ENCODE measurements around the gene RGS9BP. TPM values are rescaled to one million over a fixed set of nuclear protein-coding genes. Genes with fewer than 3 reads are reported as not detected.
A peak's percentile ranks its signal among the peaks of the same experiment; 100 is the strongest.

RGS9BP gene
- total RNA-seq, 5 donors from 2014 or later (not counting 1 experiment from before 2014, with no cell fraction given) = 0.18 to 0.82 (median 0.51) TPM

- Histone ChIP-seq H3K9me3 (no peaks in the 10 kb centered on the region), H3K27ac (ENCODE audit: low read length) (no peak overlapping the region), H3K4me3 (ENCODE audit: control insufficient read depth in 1 of 2, extremely low read depth in 1 of 2, low read length in 1 of 2) (no peak overlapping the region), H3K4me1 (ENCODE audit: control insufficient read depth in 1 of 2, extremely low read depth in 1 of 2, insufficient read depth in 2 of 2, low read length in 2 of 2) (peaks cover 0 to 6% of the 10 kb centered on the region in 2 experiments), H3K36me3 (ENCODE audit: control insufficient read depth in 2 of 2, extremely low read depth in 1 of 2, insufficient read depth in 1 of 2, low read length in 1 of 2) (peaks cover 3 to 26% of the 10 kb centered on the region in 2 donors), H3K27me3 (replicated peaks in 1 of 2; ENCODE audit: control insufficient read depth in 2 of 2, extremely low read depth in 1 of 2, insufficient read depth in 2 of 2, low read length in 1 of 2) (no peaks in the 10 kb centered on the region)
- Mint-ChIP-seq H3K4me1 (peaks cover 9 to 17% (median 10%) of the 10 kb centered on the region in 3 donors), H3K4me3 (no peak overlapping the region), H3K36me3 (peaks cover 13% of the 10 kb centered on the region), H3K27me3 (no peaks in the 10 kb centered on the region), H3K9me3 (no peaks in the 10 kb centered on the region), H3K27ac (no peak overlapping the region)
- ATAC-seq (replicated peaks in 1 of 4) (no peak), DNase-seq (no peak)
- 86% methylated on average over 10 of the region's 10 CpGs for WGBS (ENCODE audit: insufficient coverage)
- ChIA-PET POLR2A (no interaction called here), CTCF (no interaction called here)
Measured at GRCh38 chr19:32658527-32658926, 17.1 kb upstream of the RGS9BP start.

GRCh38 chr19:32661318-32661717, 14.3 kb upstream of the RGS9BP start:
- ChIA-PET POLR2A (no interaction called here), CTCF (no interaction called here)
- WGBS (ENCODE audit: insufficient coverage) = no CpG with 5 or more reads among the region's 7 CpGs
- H3K9me3 Mint-ChIP-seq = no peaks in the 10 kb centered on the region
- no peak for DNase-seq
- Histone ChIP-seq H3K27ac (ENCODE audit: low read length) (no peak overlapping the region), H3K27me3 (replicated peaks in 1 of 2; ENCODE audit: control insufficient read depth in 2 of 2, extremely low read depth in 1 of 2, insufficient read depth in 2 of 2, low read length in 1 of 2) (no peaks in the 10 kb centered on the region), H3K9me3 (no peaks in the 10 kb centered on the region), H3K36me3 (ENCODE audit: control insufficient read depth in 2 of 2, extremely low read depth in 1 of 2, insufficient read depth in 1 of 2, low read length in 1 of 2) (peaks cover 3 to 17% of the 10 kb centered on the region in 2 donors), H3K4me1 (ENCODE audit: control insufficient read depth in 1 of 2, extremely low read depth in 1 of 2, insufficient read depth in 2 of 2, low read length in 2 of 2) (peaks cover 0 to 6% of the 10 kb centered on the region in 2 experiments), H3K4me3 (ENCODE audit: control insufficient read depth in 1 of 2, extremely low read depth in 1 of 2, low read length in 1 of 2) (no peak overlapping the region)
- peaks cover 8% of the 10 kb centered on the region for H3K36me3 Mint-ChIP-seq
- no peak for ATAC-seq (replicated peaks in 1 of 4)
- no peak overlapping the region for H3K27ac Mint-ChIP-seq
- no peak overlapping the region for H3K4me3 Mint-ChIP-seq
- H3K27me3 Mint-ChIP-seq = no peaks in the 10 kb centered on the region
- peaks cover 11 to 17% (median 12%) of the 10 kb centered on the region in 3 donors for H3K4me1 Mint-ChIP-seq

GRCh38 chr19:32662186-32662585, 13.5 kb upstream of the RGS9BP start:
- no CpG with 5 or more reads among the region's 3 CpGs for WGBS (ENCODE audit: insufficient coverage)
- CTCF ChIA-PET = no interaction called here
- Mint-ChIP-seq H3K36me3 (peaks cover 5% of the 10 kb centered on the region), H3K4me3 (no peak overlapping the region), H3K27ac (no peak overlapping the region), H3K9me3 (no peaks in the 10 kb centered on the region), H3K27me3 (no peaks in the 10 kb centered on the region), H3K4me1 (peaks cover 11 to 17% (median 12%) of the 10 kb centered on the region in 3 donors)
- Histone ChIP-seq H3K9me3 (no peaks in the 10 kb centered on the region), H3K27me3 (replicated peaks in 1 of 2; ENCODE audit: control insufficient read depth in 2 of 2, extremely low read depth in 1 of 2, insufficient read depth in 2 of 2, low read length in 1 of 2) (no peaks in the 10 kb centered on the region), H3K27ac (ENCODE audit: low read length) (no peak overlapping the region), H3K4me3 (ENCODE audit: control insufficient read depth in 1 of 2, extremely low read depth in 1 of 2, low read length in 1 of 2) (no peak overlapping the region), H3K4me1 (ENCODE audit: control insufficient read depth in 1 of 2, extremely low read depth in 1 of 2, insufficient read depth in 2 of 2, low read length in 2 of 2) (peaks cover 0 to 6% of the 10 kb centered on the region in 2 experiments), H3K36me3 (ENCODE audit: control insufficient read depth in 2 of 2, extremely low read depth in 1 of 2, insufficient read depth in 1 of 2, low read length in 1 of 2) (peaks cover 3 to 21% of the 10 kb centered on the region in 2 donors)
- POLR2A ChIA-PET = no interaction called here
- ATAC-seq (replicated peaks in 1 of 4) (no peak), DNase-seq (no peak)

- ChIA-PET POLR2A (no interaction called here), CTCF (no interaction called here)
- no peak overlapping the region for H3K4me3 ChIP-seq (ENCODE audit: control insufficient read depth in 1 of 2, extremely low read depth in 1 of 2, low read length in 1 of 2)
- no CpG with 5 or more reads among the region's 6 CpGs for WGBS (ENCODE audit: insufficient coverage)
- H3K4me3 Mint-ChIP-seq = no peak overlapping the region
- no peaks in the 10 kb centered on the region for H3K27me3 ChIP-seq (replicated peaks in 1 of 2; ENCODE audit: control insufficient read depth in 2 of 2, extremely low read depth in 1 of 2, insufficient read depth in 2 of 2, low read length in 1 of 2)
- no peaks in the 10 kb centered on the region for H3K9me3 Mint-ChIP-seq
- H3K4me1 ChIP-seq (ENCODE audit: control insufficient read depth in 1 of 2, extremely low read depth in 1 of 2, insufficient read depth in 2 of 2, low read length in 2 of 2) = peaks cover 3 to 17% of the 10 kb centered on the region in 2 experiments
- no peaks in the 10 kb centered on the region for H3K9me3 ChIP-seq
- H3K4me1 Mint-ChIP-seq = peaks cover 28 to 33% (median 30%) of the 10 kb centered on the region in 3 donors
- no peak overlapping the region for H3K27ac Mint-ChIP-seq
- DNase-seq (no peak), ATAC-seq (replicated peaks in 1 of 4) (no peak)
- no peaks in the 10 kb centered on the region for H3K27me3 Mint-ChIP-seq
- peaks cover 8% of the 10 kb centered on the region for H3K36me3 Mint-ChIP-seq
- no peak overlapping the region for H3K27ac ChIP-seq (ENCODE audit: low read length)
- peaks cover 3 to 13% of the 10 kb centered on the region in 2 donors for H3K36me3 ChIP-seq (ENCODE audit: control insufficient read depth in 2 of 2, extremely low read depth in 1 of 2, insufficient read depth in 1 of 2, low read length in 1 of 2)
Measured at GRCh38 chr19:32666084-32666483, 9.6 kb upstream of the RGS9BP start.

GRCh38 chr19:32669310-32669709, 6.3 kb upstream of the RGS9BP start:
- peak overlapping the region in 1 of 2 donors; percentile 16 for H3K27ac Mint-ChIP-seq
- 89% methylated on average over 3 of the region's 3 CpGs for WGBS (ENCODE audit: insufficient coverage)
- Histone ChIP-seq H3K27me3 (replicated peaks in 1 of 2; ENCODE audit: control insufficient read depth in 2 of 2, extremely low read depth in 1 of 2, insufficient read depth in 2 of 2, low read length in 1 of 2) (no peaks in the 10 kb centered on the region), H3K27ac (ENCODE audit: low read length) (no peak overlapping the region), H3K9me3 (no peaks in the 10 kb centered on the region), H3K4me1 (ENCODE audit: control insufficient read depth in 1 of 2, extremely low read depth in 1 of 2, insufficient read depth in 2 of 2, low read length in 2 of 2) (peaks cover 8 to 34% of the 10 kb centered on the region in 2 experiments), H3K4me3 (ENCODE audit: control insufficient read depth in 1 of 2, extremely low read depth in 1 of 2, low read length in 1 of 2) (no peak overlapping the region), H3K36me3 (ENCODE audit: control insufficient read depth in 2 of 2, extremely low read depth in 1 of 2, insufficient read depth in 1 of 2, low read length in 1 of 2) (peaks cover 3 to 13% of the 10 kb centered on the region in 2 donors)
- H3K27me3 Mint-ChIP-seq = no peaks in the 10 kb centered on the region
- H3K4me3 Mint-ChIP-seq = peak overlapping the region in 1 of 3 donors; percentile 8
- POLR2A ChIA-PET = interaction anchor here in 1 of 2 donors (0.6 kb wide), 1 partner anchor 544 kb away, joined by 3 read pairs; no protein-coding TSS in a partner anchor
- peaks cover 51 to 56% (median 52%) of the 10 kb centered on the region in 3 donors for H3K4me1 Mint-ChIP-seq
- DNase-seq (no peak), ATAC-seq (replicated peaks in 1 of 4) (no peak)
- H3K9me3 Mint-ChIP-seq = no peaks in the 10 kb centered on the region
- CTCF ChIA-PET = no interaction called here
- H3K36me3 Mint-ChIP-seq = peaks cover 8% of the 10 kb centered on the region

- peaks cover 3% of the 10 kb centered on the region for H3K36me3 Mint-ChIP-seq
- peaks cover 0 to 2% of the 10 kb centered on the region in 2 donors for H3K27me3 Mint-ChIP-seq
- Histone ChIP-seq H3K4me1 (ENCODE audit: control insufficient read depth in 1 of 2, extremely low read depth in 1 of 2, insufficient read depth in 2 of 2, low read length in 2 of 2) (peaks cover 18 to 52% of the 10 kb centered on the region in 2 experiments), H3K36me3 (ENCODE audit: control insufficient read depth in 2 of 2, extremely low read depth in 1 of 2, insufficient read depth in 1 of 2, low read length in 1 of 2) (peaks cover 3% of the 10 kb centered on the region in 2 donors), H3K9me3 (no peaks in the 10 kb centered on the region), H3K27ac (ENCODE audit: low read length) (no peak overlapping the region), H3K27me3 (replicated peaks in 1 of 2; ENCODE audit: control insufficient read depth in 2 of 2, extremely low read depth in 1 of 2, insufficient read depth in 2 of 2, low read length in 1 of 2) (peaks cover 2 to 5% of the 10 kb centered on the region in 2 experiments), H3K4me3 (ENCODE audit: control insufficient read depth in 1 of 2, extremely low read depth in 1 of 2, low read length in 1 of 2) (no peak overlapping the region)
- ChIA-PET CTCF (no interaction called here), POLR2A (no interaction called here)
- ATAC-seq (replicated peaks in 1 of 4) (no peak), DNase-seq (no peak)
- H3K9me3 Mint-ChIP-seq = no peaks in the 10 kb centered on the region
- 72% methylated on average over 6 of the region's 14 CpGs for WGBS (ENCODE audit: insufficient coverage)
- H3K27ac Mint-ChIP-seq = peak overlapping the region in 1 of 2 donors; percentile 16
- peaks cover 50 to 57% (median 53%) of the 10 kb centered on the region in 3 donors for H3K4me1 Mint-ChIP-seq
- peak overlapping the region; percentile 92 to 97 (median 96) for H3K4me3 Mint-ChIP-seq
Measured at GRCh38 chr19:32671883-32672593, 3.6 kb upstream of the RGS9BP start.
